HG02973 (cell line): ENCODE results near the gene INHA.

Experiments used
- ATAC-seq: cut with Tn5 transposase; IDR thresholded peaks from one replicate; pipeline ENCODE4 v1.9.1; 2021; ENCODE audit warnings: moderate library complexity; ENCODE audit not compliant: unreplicated experiment

The INHA gene

GRCh38 chr2:219609149-219609750, 37.1 kb downstream of the INHA start:
- ATAC-seq = no peak

DNA sequence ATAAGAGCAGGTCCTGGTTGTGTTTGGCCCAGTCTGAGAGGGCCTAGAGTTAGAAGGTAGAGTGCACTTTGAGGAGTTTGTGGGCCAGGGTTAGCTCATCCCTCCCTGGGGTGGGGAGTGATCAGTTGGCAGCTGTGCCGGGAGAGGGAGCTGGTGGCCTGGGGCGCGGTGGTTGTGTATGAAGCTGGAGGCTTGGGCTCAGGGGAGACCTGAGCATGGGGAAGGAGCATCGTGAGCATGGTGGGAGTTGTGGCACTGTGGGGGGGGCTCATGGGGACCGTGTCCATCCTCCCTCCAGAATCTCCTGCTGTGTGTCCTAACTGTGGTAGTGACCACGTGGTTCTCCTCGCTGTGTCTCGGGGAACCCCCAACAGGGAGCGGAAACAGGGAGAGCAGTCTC, 39.2 kb downstream of the INHA start:
- ATAC-seq = no peak

- no peak for ATAC-seq
These were observed 39.9 kb downstream of the INHA start for GRCh38 chr2:219611866-219612576.

GRCh38 chr2:219612577-219613286, 40.6 kb downstream of the INHA start:
- no peak for ATAC-seq

DNA sequence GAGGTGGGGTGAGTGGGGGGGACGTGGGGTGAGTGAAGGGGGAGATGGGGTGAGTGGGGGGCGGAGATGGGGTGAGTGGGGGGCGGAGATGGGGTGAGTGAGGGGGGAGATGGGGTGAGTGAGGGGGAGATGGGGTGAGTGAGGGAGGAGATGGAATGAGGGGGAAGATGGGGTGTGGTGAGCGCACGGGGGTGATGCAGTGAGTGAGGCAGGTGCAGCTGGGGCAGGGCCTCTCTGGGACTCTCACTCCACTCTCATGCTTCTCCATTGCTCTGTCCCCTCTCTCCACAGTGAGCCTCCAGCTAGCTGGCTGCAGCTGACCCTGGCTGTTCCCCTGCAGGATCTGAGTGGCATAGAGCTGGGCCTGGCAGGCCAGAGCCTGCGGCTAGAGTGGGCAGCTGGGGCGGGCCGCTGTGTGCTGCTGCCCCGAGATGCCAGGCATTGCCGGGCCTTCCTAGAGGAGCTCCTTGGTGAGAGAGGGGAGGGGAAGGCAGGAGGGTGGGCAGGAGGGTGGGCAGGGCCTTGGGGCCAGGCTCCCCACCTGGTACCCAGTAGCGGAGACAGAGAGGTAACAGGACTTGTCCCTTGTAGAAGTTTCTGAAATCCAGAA, 41.5 kb downstream of the INHA start:
- ATAC-seq = no peak

- ATAC-seq = no peak
These were observed 42.2 kb downstream of the INHA start for GRCh38 chr2:219614076-219614860.

- ATAC-seq = no peak
These were observed 42.9 kb downstream of the INHA start for GRCh38 chr2:219615036-219615435.

GRCh38 chr2:219615894-219616293, 43.8 kb downstream of the INHA start:
- ATAC-seq = no peak

- ATAC-seq = no peak
These were observed 44.4 kb downstream of the INHA start for GRCh38 chr2:219616550-219616949.

DNA sequence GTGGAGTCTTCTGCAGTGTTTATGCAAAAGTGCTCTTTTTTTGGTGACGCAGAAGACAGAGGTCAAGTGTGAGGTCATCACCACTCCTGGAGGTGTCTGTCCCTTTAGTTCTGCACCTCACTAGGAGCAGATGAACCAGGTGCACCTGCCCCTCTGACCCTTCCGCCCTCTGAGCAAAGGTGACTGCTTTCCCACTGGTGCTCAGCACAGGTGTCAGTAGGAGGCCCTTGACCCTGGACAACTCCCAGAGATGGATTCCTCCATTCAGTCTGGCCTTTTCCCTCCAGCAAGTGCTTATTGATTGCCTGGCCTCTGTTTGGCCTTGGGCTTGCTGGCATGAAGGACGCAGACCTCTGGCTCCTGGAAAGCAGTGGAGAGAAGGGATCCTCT, 46.6 kb downstream of the INHA start:
- no peak for ATAC-seq

DNA sequence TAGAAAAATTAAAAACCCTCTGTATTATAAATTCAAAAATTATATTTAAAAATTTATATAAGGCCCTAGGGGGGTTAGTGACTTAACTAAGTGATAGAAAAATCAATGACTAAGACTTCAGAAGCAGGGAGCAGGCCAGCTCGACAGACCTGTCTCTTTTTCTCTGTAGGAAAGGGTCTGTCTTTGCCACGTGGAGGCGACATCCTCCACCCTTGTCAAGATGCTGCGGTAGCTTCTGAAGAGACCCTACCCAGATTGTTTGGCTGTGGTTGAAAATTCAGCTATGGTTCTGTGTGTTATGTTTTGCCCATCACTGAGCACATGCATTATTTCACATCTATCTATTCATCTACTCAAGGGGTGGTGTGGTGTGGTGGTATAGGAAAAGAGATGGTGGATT, 47.1 kb downstream of the INHA start:
- no peak for ATAC-seq

DNA sequence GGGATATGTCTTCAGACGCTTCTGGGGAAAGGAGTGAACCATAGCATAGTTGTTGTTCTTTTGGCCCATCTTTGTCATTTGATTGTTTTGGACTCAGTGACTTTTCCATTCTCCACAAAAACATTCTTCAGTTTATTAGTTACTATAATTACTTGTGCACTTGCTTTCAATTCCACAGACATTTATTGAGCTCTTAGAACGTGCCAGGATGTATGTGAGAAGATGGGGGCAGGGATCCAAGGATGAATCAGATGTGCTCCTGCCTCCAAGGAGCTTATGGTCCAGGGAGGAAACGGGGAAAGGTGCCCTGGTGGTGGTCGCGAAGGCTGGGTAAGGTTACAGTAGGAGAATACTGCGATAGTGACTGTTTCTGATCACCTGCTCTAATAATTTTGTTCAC, 48.4 kb downstream of the INHA start:
- no peak for ATAC-seq

- no peak for ATAC-seq
These were observed 49.8 kb downstream of the INHA start for GRCh38 chr2:219621935-219622334.

DNA sequence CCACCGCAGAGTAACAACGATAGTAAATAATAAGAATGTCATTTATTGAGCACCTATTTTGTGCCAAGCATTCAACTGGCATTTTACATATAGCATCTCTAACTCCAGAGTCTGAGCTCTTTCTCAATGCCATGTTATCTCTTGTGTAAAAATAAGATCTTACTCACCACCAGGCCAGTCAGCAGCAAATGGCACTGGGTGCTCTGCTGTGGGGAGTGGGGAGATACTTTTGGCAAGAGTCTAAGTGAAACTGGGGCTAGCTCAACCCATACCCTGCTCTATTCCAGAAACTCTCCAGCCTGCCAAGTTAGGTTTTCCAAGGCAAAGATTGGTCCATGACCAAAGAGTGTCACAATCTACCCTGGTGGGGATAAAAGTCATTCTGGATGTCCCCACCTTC, 50.4 kb downstream of the INHA start:
- no peak for ATAC-seq

GRCh38 chr2:219624565-219624964, 52.5 kb downstream of the INHA start:
- no peak for ATAC-seq

DNA sequence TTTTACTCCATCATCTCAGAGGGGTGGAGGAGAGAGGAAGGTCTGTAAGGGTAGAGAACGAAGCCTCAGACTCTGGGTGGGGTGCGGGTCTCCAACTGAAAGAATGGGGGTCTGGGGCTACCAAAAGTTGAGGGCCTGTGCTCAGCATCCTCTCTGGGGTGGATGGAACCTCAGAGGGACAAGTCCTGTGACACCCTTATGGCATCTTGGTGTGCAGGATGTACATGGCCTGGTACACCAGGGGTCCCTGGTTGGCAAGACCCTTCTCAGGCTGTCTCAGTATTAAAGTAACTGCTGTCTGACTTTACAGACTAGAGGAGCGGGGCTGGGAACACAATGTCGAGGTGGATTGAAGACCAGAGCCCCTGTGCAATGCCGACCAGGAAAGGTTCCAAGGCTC, 53.1 kb downstream of the INHA start:
- ATAC-seq = no peak
